Heart right ventricle (tissue), 16 donors: ENCODE data around the gene BRMS1L. TPM values are rescaled to one million over a fixed set of nuclear protein-coding genes. Genes with fewer than 3 reads are reported as not detected.

Experiments
- ATAC-seq, 8 donors: fragments of 200-7000 bp; cut with Tn5 transposase; one replicate each; pipeline ENCODE4 v1.9.1; 2020; ENCODE audit warnings: mild to moderate bottlenecking in 8 of 8, moderate library complexity in 8 of 8, moderate number of reproducible peaks in 1 of 8
- DNase-seq, 2 donors: peaks; one replicate each; pipeline ENCODE4 v3.0.0-alpha.2; 2020
- H3K27ac ChIP-seq, 10 donors: fragments of 200-600 bp; sonication (generic) in 2 of 10; one replicate each; pipeline versions ENCODE4 v1.5.0 to v1.8.0; 2020 to 2022; ENCODE audit warnings: mild to moderate bottlenecking in 3 of 10
- H3K27me3 ChIP-seq, 7 donors: fragments of 200-600 bp; one replicate each; pipeline ENCODE4 v1.8.0; 2021 to 2022; ENCODE audit warnings: mild to moderate bottlenecking in 2 of 7
- H3K36me3 ChIP-seq, 9 donors: fragments of 200-600 bp; sonication (generic) in 1 of 9; one replicate each; pipeline versions ENCODE4 v1.5.0 to v1.8.0; 2020 to 2022; ENCODE audit warnings: mild to moderate bottlenecking in 2 of 9
- H3K4me1 ChIP-seq, 9 donors: fragments of 200-600 bp; sonication (generic) in 1 of 9; one replicate each; pipeline versions ENCODE4 v1.5.0 to v1.8.0; 2020 to 2022; ENCODE audit warnings: mild to moderate bottlenecking in 4 of 9
- H3K4me3 ChIP-seq, 10 donors: fragments of 200-600 bp; sonication (generic) in 2 of 10; one replicate each; pipeline versions ENCODE4 v1.5.0 to v1.8.0; 2020 to 2022; ENCODE audit warnings: mild to moderate bottlenecking in 7 of 10, moderate library complexity in 2 of 10
- H3K9me3 ChIP-seq, 11 donors: fragments of 200-600 bp in 10 of 11; sonication (generic) in 2 of 11; one replicate each; pipeline versions ENCODE4 v1.5.0 to v1.8.0; 2013 to 2022; ENCODE audit warnings: mild to moderate bottlenecking in 2 of 11, control low read depth in 1 of 11, moderate library complexity in 1 of 11
- CTCF ChIP-seq, 9 donors: fragments of 200-600 bp; sonication (generic) in 2 of 9; IDR thresholded peaks; one replicate each; pipeline versions ENCODE4 v1.5.0 to v1.8.0; 2021 to 2022; ENCODE audit warnings: antibody characterized with exemption in 9 of 9, mild to moderate bottlenecking in 5 of 9, moderate library complexity in 1 of 9
- WGBS, 2 donors: extraction: QIAGEN DNeasy Blood & Tissue Kit; methylation state at CpG; one replicate each; pipeline ENCODE4 v1.1.7; 2013; ENCODE audit warnings: inconsistent platforms in 1 of 2; 5-methylcytosine and 5-hydroxymethylcytosine counted together
- intact Hi-C, 10 donors: fragments of 100-400 bp; cut with DNase I; formaldehyde crosslinking; loops; one replicate each; pipeline versions ENCODE4 v1.11.1 to v1.14.2; 2022
- polyA plus RNA-seq, 2 donors: library from polyadenylated mRNA; stranded (reverse); fragments of 200-250 nt; gene quantifications; one replicate each; pipeline ENCODE4 v1.2.3, GENCODE V29; 2013
- total RNA-seq, 10 donors: library from RNA; stranded (reverse); fragmentation: NEBNext Ultra II Directional in 3 of 10; extraction: Animal tissue kit (Norgen Biotek cat#: 25700) in 3 of 10; gene quantifications; one replicate each; pipeline versions ENCODE4 v1.2.1 to v1.2.4, GENCODE V29; 2021 to 2023
- donor health status: Arrhythmogenic right ventricular cardiomyopathy.
- donor health status: ischemic (EF 13 %, LVEDD 7.1; RV severe dilation, severe dysfunction).
- donor health status: healthy with polysubstance abuse.
- donor health status: DM: no; HTN: yes; CAD: no.
- donor health status: DM: no; HTN: no; CAD: no.
- donor health status: ischemic (EF 25% LVEDD 6.9; RV normal size, moderate dysfunction).
- donor health status: ischemic (EF 25% LVEDD 5.7; RV mildly dilated, moderate dysfunction).
- donor health status: healthy.
- donor health status: DM: yes; HTN: yes; CAD: no.
- donor health status: Ischemic cardiomyopathy.
- donor health status: ischemic (EF 35%, LVEDD 5.7; RV mildly dilated, moderate dysfunction).
- donor health status: nonischemic (EF 11% LVEDD 7.7; RV severe dilation, severe dysfunction).
- donor health status: DM: yes; HTN: yes; CAD: no.
- donor health status: PGD.
- donor health status: ischemic (EF 29% LVEDD 5.4; RV normal size, mild dysfunction).
- donor health status: nonischemic (EF 23%, LVEDD 6.1; RV moderate dilation, normal function).

BRMS1L gene
- total and polyA plus RNA-seq, 12 donors: 2.9 to 14.0 (median 11.3) TPM

GRCh38 chr14:35853225-35853624, 27.1 kb downstream of the BRMS1L start:
- no peak for DNase-seq
- intact Hi-C loops: no loop called here
- Histone ChIP-seq H3K27ac (no peak overlapping the region), H3K36me3 (peaks cover 0 to 33% (median 11%) of the 10 kb centered on the region in 9 donors), H3K4me1 (no peaks in the 10 kb centered on the region), H3K4me3 (no peak overlapping the region), H3K27me3 (no peaks in the 10 kb centered on the region), H3K9me3 (peaks cover 0 to 10% (median 4%) of the 10 kb centered on the region in 11 donors)
- ATAC-seq: no peak
- TF ChIP-seq CTCF (IDR thresholded peaks at IDR 0.05): no peak
- 98 to 100% methylated on average over 2 of the region's 2 CpGs for WGBS, 2 donors

GRCh38 chr14:35854696-35855270, 28.6 kb downstream of the BRMS1L start:
- peaks cover 0 to 48% (median 13%) of the 10 kb centered on the region in 9 donors for H3K36me3 ChIP-seq
- no peak overlapping the region for H3K4me3 ChIP-seq
- no peak overlapping the region for H3K27ac ChIP-seq
- H3K9me3 ChIP-seq: peaks cover 0 to 10% (median 4%) of the 10 kb centered on the region in 11 donors
- intact Hi-C loops: no loop called here
- TF ChIP-seq CTCF (IDR thresholded peaks at IDR 0.05): no peak
- ATAC-seq: no peak
- no peaks in the 10 kb centered on the region for H3K27me3 ChIP-seq
- 90 to 96% methylated on average over 1 of the region's 1 CpG for WGBS, 2 donors
- DNase-seq: no peak
- H3K4me1 ChIP-seq: no peaks in the 10 kb centered on the region

- ATAC-seq: no peak
- Histone ChIP-seq H3K36me3 (peaks cover 0 to 47% (median 10%) of the 10 kb centered on the region in 9 donors), H3K9me3 (peaks cover 0 to 10% (median 4%) of the 10 kb centered on the region in 11 donors), H3K4me3 (no peak overlapping the region), H3K4me1 (peaks cover 0 to 7% (median 4%) of the 10 kb centered on the region in 9 donors), H3K27me3 (no peaks in the 10 kb centered on the region), H3K27ac (no peak overlapping the region)
- intact Hi-C loops: no loop called here
- TF ChIP-seq CTCF (IDR thresholded peaks at IDR 0.05): no peak
- WGBS, 2 donors: 75 to 77% methylated on average over 6 of the region's 6 CpGs
- no peak for DNase-seq
Measured at GRCh38 chr14:35855876-35856481, 29.8 kb downstream of the BRMS1L start.

GRCh38 chr14:35858521-35859209, 32.5 kb downstream of the BRMS1L start:
- intact Hi-C loops: no loop called here
- Histone ChIP-seq H3K36me3 (peaks cover 0 to 44% (median 19%) of the 10 kb centered on the region in 9 donors), H3K27me3 (no peaks in the 10 kb centered on the region), H3K4me3 (no peak overlapping the region), H3K27ac (no peak overlapping the region), H3K4me1 (peaks cover 0 to 15% (median 5%) of the 10 kb centered on the region in 9 donors), H3K9me3 (no peaks in the 10 kb centered on the region)
- TF ChIP-seq CTCF (IDR thresholded peaks at IDR 0.05): no peak
- DNase-seq: no peak
- ATAC-seq: no peak
- 97 to 98% methylated on average over 7 of the region's 7 CpGs for WGBS, 2 donors
